HepG2 (cell line): ENCODE data around the gene GALNT9. TPM values are rescaled to one million over a fixed set of nuclear protein-coding genes. Genes with fewer than 3 reads are reported as not detected.

Experiments
- ATAC-seq: fragments of 200-7000 bp; cut with Tn5 transposase; 3 replicates; pipeline ENCODE4 v1.9.1; 2020; ENCODE audit warnings: mild to moderate bottlenecking, moderate library complexity
- BruUV-seq: library from RNA; stranded (reverse); fragments of 400-500 nt; replicated peaks from 2 replicates; lab custom pipeline; 2021; lab: Mats Ljungman, UMichigan
- CTCF ChIA-PET: fragments of 300-600 bp; formaldehyde crosslinking; extraction: SDS; loops from one replicate; lab custom pipeline; 2021; ENCODE audit warnings: low total read pairs, inconsistent platforms, low intra/inter-chr PET ratio; lab: Yijun Ruan, JAX
- POLR2A ChIA-PET: fragments of 350-600 bp; sonication (Branson Sonifier 250); formaldehyde crosslinking; loops from one replicate; lab custom pipeline; 2020; ENCODE audit warnings: antibody characterized with exemption, inconsistent platforms; lab: Yijun Ruan, JAX
- DNase-seq: peaks from one replicate; pipeline ENCODE4 v3.0.0-alpha.2; 2015; ENCODE audit warnings: low spot score
- FAIRE-seq: peaks from 3 replicates; lab custom pipeline; 2011; peaks lifted over from hg19 to GRCh38; lab: Jason Lieb, UNC
- H2AFZ ChIP-seq: one replicate; pipeline ENCODE4 v1.6.1; 2011; ENCODE audit warnings: low read length, inconsistent platforms
- H3K27ac ChIP-seq: fragments of 300-600 bp; 3 replicates; pipeline ENCODE4 v1.8.0; 2011; ENCODE audit warnings: mixed run types, mild to moderate bottlenecking, mixed read lengths, low read length, inconsistent platforms; ENCODE audit not compliant: insufficient read depth; ENCODE audit errors: extremely low read length
- H3K27me3 ChIP-seq, 2 experiments: fragments of 200-600 bp in 1 of 2; 2 replicates in 1 of 2; 3 replicates in 1 of 2; pipeline versions ENCODE4 v1.6.0 to v1.8.0; 2011; ENCODE audit warnings: low read length in 2 of 2, mild to moderate bottlenecking in 2 of 2, moderate library complexity in 2 of 2, inconsistent platforms in 1 of 2; ENCODE audit not compliant: insufficient read depth in 2 of 2, control insufficient read depth in 1 of 2
- H3K36me3 ChIP-seq, 2 experiments: fragments of 200-600 bp in 1 of 2; replicated peaks in 1 of 2; 2 replicates in 1 of 2; 3 replicates in 1 of 2; pipeline versions ENCODE4 v1.5.1 to v1.8.0; 2011; ENCODE audit warnings: low read length in 2 of 2, inconsistent platforms in 1 of 2; ENCODE audit not compliant: insufficient read depth in 2 of 2, control insufficient read depth in 1 of 2
- H3K4me1 ChIP-seq: 2 replicates; pipeline ENCODE4 v1.5.1; 2012; ENCODE audit warnings: low read length, inconsistent platforms; ENCODE audit not compliant: insufficient read depth
- H3K4me2 ChIP-seq: 2 replicates; pipeline ENCODE4 v1.6.0; 2011; ENCODE audit warnings: low read depth, low read length, inconsistent platforms
- H3K4me3 ChIP-seq, 3 experiments: fragments of 200-600 bp in 1 of 3; sonication (generic), shearing (Covaris generic) in 1 of 3; replicated peaks in 1 of 3; 2 replicates each; pipeline ENCODE4 v1.5.1; 2011 to 2016; ENCODE audit warnings: low read length in 3 of 3, inconsistent platforms in 2 of 3, low read depth in 2 of 3, mild to moderate bottlenecking in 2 of 3, control low read depth in 1 of 3, mixed read lengths in 1 of 3; ENCODE audit not compliant: insufficient read depth in 1 of 3
- H3K79me2 ChIP-seq: one replicate; pipeline ENCODE4 v1.6.1; 2011; ENCODE audit warnings: low read length, inconsistent platforms; ENCODE audit not compliant: insufficient read depth
- H3K9ac ChIP-seq: 2 replicates; pipeline ENCODE4 v1.6.0; 2011; ENCODE audit warnings: mild to moderate bottlenecking, low read depth, low read length, inconsistent platforms; ENCODE audit not compliant: insufficient read depth
- H3K9me3 ChIP-seq: 2 replicates; pipeline ENCODE4 v1.5.1; 2012; ENCODE audit warnings: mild to moderate bottlenecking, low read length
- H4K20me1 ChIP-seq: 2 replicates; pipeline ENCODE4 v1.6.0; 2011; ENCODE audit warnings: inconsistent platforms, mild to moderate bottlenecking, low read length, moderate library complexity; ENCODE audit not compliant: insufficient read depth
- ARNTL ChIP-seq: sonication (generic); formaldehyde crosslinking; IDR thresholded peaks from 2 replicates; pipeline ENCODE4 v1.4.0; 2020; ENCODE audit warnings: mild to moderate bottlenecking, missing genetic modification reagents
- CBX2 ChIP-seq, 2 experiments: fragments of 200-600 bp in 1 of 2; sonication (generic); formaldehyde crosslinking in 1 of 2; IDR thresholded peaks; 2 replicates each; pipeline versions ENCODE4 v1.7.0 to v1.8.1; 2018 to 2022; ENCODE audit warnings: low read depth in 2 of 2, low read length in 1 of 2, mild to moderate bottlenecking in 1 of 2, missing genetic modification reagents in 1 of 2
- DPF2 ChIP-seq: sonication (generic); formaldehyde crosslinking; IDR thresholded peaks from 2 replicates; pipeline ENCODE4 v1.4.0; 2020; ENCODE audit warnings: mild to moderate bottlenecking, low read depth, missing genetic modification reagents, borderline replicate concordance
- HNRNPLL ChIP-seq: fragments of 200-400 bp; formaldehyde crosslinking; IDR thresholded peaks from 2 replicates; pipeline ENCODE4 v1.6.1; 2017; ENCODE audit warnings: mild to moderate bottlenecking, low read depth, low read length; ENCODE audit not compliant: poor library complexity, severe bottlenecking
- MAX ChIP-seq: IDR thresholded peaks from 2 replicates; pipeline ENCODE4 v1.6.1; 2012; ENCODE audit warnings: inconsistent platforms
- MYNN ChIP-seq: sonication (generic); formaldehyde crosslinking; IDR thresholded peaks from 2 replicates; pipeline ENCODE4 v1.4.0; 2020; ENCODE audit warnings: mild to moderate bottlenecking, low read depth, missing genetic modification reagents
- NFYC ChIP-seq: IDR thresholded peaks from 2 replicates; pipeline ENCODE4 v1.6.1; 2016; ENCODE audit warnings: missing genetic modification reagents, missing compliant biosample characterization
- NPAS2 ChIP-seq: sonication (generic); formaldehyde crosslinking; IDR thresholded peaks from 2 replicates; pipeline ENCODE4 v1.8.0; 2022; ENCODE audit warnings: mild to moderate bottlenecking, missing genetic modification reagents, borderline replicate concordance
- PLRG1 ChIP-seq: fragments of 450-650 bp; conservative IDR thresholded peaks from 2 replicates; pipeline ENCODE4 v1.6.1; 2016
- REL ChIP-seq: sonication (generic); formaldehyde crosslinking; conservative IDR thresholded peaks from 2 replicates; pipeline ENCODE4 v1.8.0; 2022; ENCODE audit warnings: mild to moderate bottlenecking, missing genetic modification reagents, moderate library complexity
- SMARCC2 ChIP-seq: fragments of 450-650 bp; IDR thresholded peaks from 2 replicates; pipeline ENCODE4 v1.6.1; 2017; ENCODE audit warnings: antibody characterized with exemption, mild to moderate bottlenecking
- SRY ChIP-seq: sonication (generic); formaldehyde crosslinking; IDR thresholded peaks from 2 replicates; pipeline ENCODE4 v1.8.0; 2022; ENCODE audit warnings: mild to moderate bottlenecking, missing genetic modification reagents
- TBP ChIP-seq: sonication (generic); formaldehyde crosslinking; IDR thresholded peaks from 2 replicates; pipeline ENCODE4 v1.5.0; 2020; ENCODE audit warnings: missing genetic modification reagents
- TBX2 ChIP-seq: sonication (generic); formaldehyde crosslinking; IDR thresholded peaks from 2 replicates; pipeline ENCODE4 v1.5.0; 2020; ENCODE audit warnings: missing genetic modification reagents, mild to moderate bottlenecking, borderline replicate concordance
- ZBTB2 ChIP-seq: sonication (generic); formaldehyde crosslinking; IDR thresholded peaks from 2 replicates; pipeline ENCODE4 v1.8.0; 2022; ENCODE audit warnings: low read depth, missing genetic modification reagents
- ZNF274 ChIP-seq: sonication (generic); formaldehyde crosslinking; IDR thresholded peaks from 2 replicates; pipeline ENCODE4 v1.5.1; 2020; ENCODE audit warnings: mild to moderate bottlenecking, missing genetic modification reagents
- ZNF530 ChIP-seq: sonication (generic); formaldehyde crosslinking; IDR thresholded peaks from 2 replicates; pipeline ENCODE4 v1.5.0; 2020; ENCODE audit warnings: low read depth, mild to moderate bottlenecking, missing genetic modification reagents
- ZNF616 ChIP-seq: sonication (generic); formaldehyde crosslinking; IDR thresholded peaks from 2 replicates; pipeline ENCODE4 v1.5.0; 2020; ENCODE audit warnings: low read depth, mild to moderate bottlenecking, missing genetic modification reagents
- ZNF691 ChIP-seq: sonication (generic); formaldehyde crosslinking; IDR thresholded peaks from 2 replicates; pipeline ENCODE4 v1.4.0; 2020; ENCODE audit warnings: missing genetic modification reagents, low read depth, mild to moderate bottlenecking, borderline replicate concordance
- ZNF749 ChIP-seq: sonication (generic); formaldehyde crosslinking; IDR thresholded peaks from 2 replicates; pipeline ENCODE4 v1.8.0; 2022; ENCODE audit warnings: mild to moderate bottlenecking, missing genetic modification reagents, moderate library complexity, borderline replicate concordance
- ZNF766 ChIP-seq: sonication (generic); formaldehyde crosslinking; IDR thresholded peaks from 2 replicates; pipeline ENCODE4 v1.5.0; 2020; ENCODE audit warnings: missing genetic modification reagents, borderline replicate concordance
- ZNF841 ChIP-seq: sonication (generic); formaldehyde crosslinking; IDR thresholded peaks from 2 replicates; pipeline ENCODE4 v1.8.1; 2023; ENCODE audit warnings: missing genetic modification reagents, borderline replicate concordance
- ZSCAN12 ChIP-seq: sonication (generic); formaldehyde crosslinking; IDR thresholded peaks from 2 replicates; pipeline ENCODE4 v1.9.0; 2021; ENCODE audit warnings: mild to moderate bottlenecking, missing genetic modification reagents
- WGBS: methylation state at CpG from one replicate; pipeline ENCODE4 v1.1.6; 2017; ENCODE audit warnings: low lambda C conversion rate; 5-methylcytosine and 5-hydroxymethylcytosine counted together
- in situ Hi-C: cut with HindIII; loops from 2 replicates; pipeline ENCODE4 v1.10.0; 2017; ENCODE audit warnings: low pct_unique_long_range_greater_than_20kb; ENCODE audit not compliant: extremely low pct_ligation_motif_present
- intact Hi-C: fragments of 100-400 bp; cut with micrococcal nuclease; formaldehyde crosslinking; loops from one replicate; pipeline ENCODE4 v1.10.0; 2022; ENCODE audit not compliant: unreplicated experiment
- polyA plus RNA-seq, 8 experiments: library from polyadenylated mRNA; depleted of rRNA in 3 of 8; stranded (reverse) in 7 of 8; unstranded in 1 of 8; fragments of >200 nt; fragmentation: Illumina TruSeq in 4 of 8; extraction: Trizol in 4 of 8; gene quantifications; 2 replicates each; pipeline versions ENCODE4 v1.2.1 to v1.2.3, GENCODE V29; 2011 to 2016; ENCODE audit warnings: low read depth in 4 of 8, missing spikeins in 1 of 8, mixed read lengths in 1 of 8; ENCODE audit not compliant: insufficient read depth in 1 of 8
- total RNA-seq, 5 experiments: library from RNA; depleted of rRNA; stranded (reverse); fragments of >200 nt; fragmentation: Illumina TruSeq; extraction: Trizol; gene quantifications; 2 replicates each; pipeline ENCODE4 v1.2.3, GENCODE V29; 2016; ENCODE audit warnings: low read depth in 1 of 5

Gene GALNT9
- total and polyA plus RNA-seq, 2 of the 13 experiments (the other 11 are each of a cell fraction or from before 2014, with no cell fraction given): 0.04 TPM; not detected in 1

- no peak for TF ChIP-seq REL
- TF ChIP-seq SMARCC2: no peak
- TF ChIP-seq TBX2: no peak
- TF ChIP-seq SRY: no peak
Observed at GRCh38 chr12:132316497-132317232, 12.7 kb downstream of the GALNT9 start (continued).

GRCh38 chr12:132315951-132316350 lies 13.4 kb downstream of the GALNT9 start:
- DNase-seq: no peak
- Histone ChIP-seq H3K4me3 (no peak overlapping the region), H3K4me2 (no peak overlapping the region), H3K27ac (no peak overlapping the region), H3K4me1 (no peaks in the 10 kb centered on the region), H3K79me2 (no peaks in the 10 kb centered on the region), H3K27me3 (peaks cover 22 to 71% of the 10 kb centered on the region in 2 experiments; a peak in 4 of 5 replicates), H3K9ac (no peak overlapping the region), H2AFZ (no peak overlapping the region), H3K36me3 (no peaks in the 10 kb centered on the region), H4K20me1 (peaks cover 4% of the 10 kb centered on the region; the same call in 1 of the 2 replicates), H3K9me3 (peaks cover 10% of the 10 kb centered on the region; the same call in 1 of the 2 replicates)
- no TSS peak for BruUV-seq
- TF ChIP-seq ZNF766 (CRISPR knock-in tag) (no peak), ZNF530 (CRISPR knock-in tag) (no peak), ZBTB2 (no peak), CBX2 (IDR thresholded peaks at IDR 0.05; ENCODE audit: low read depth, low read length) (no peak), CBX2 (CRISPR knock-in tag; IDR thresholded peaks at IDR 0.05; ENCODE audit: low read depth) (no peak), ZNF616 (CRISPR knock-in tag) (no peak), ZNF749 (no peak), MYNN (CRISPR knock-in tag) (no peak), NFYC (CRISPR knock-in tag) (no peak), DPF2 (CRISPR knock-in tag) (no peak), ARNTL (no peak), TBP (CRISPR knock-in tag) (no peak), HNRNPLL (no peak), ZNF691 (no peak), MAX (no peak), ZSCAN12 (no peak), ZNF841 (CRISPR knock-in tag) (no peak), ZNF274 (CRISPR knock-in tag) (no peak), NPAS2 (CRISPR knock-in tag) (no peak), PLRG1 (no peak)
- WGBS: 27% methylated on average over 9 of the region's 20 CpGs
- intact Hi-C loops: no loop called here
- in situ Hi-C loops: no loop called here
- ATAC-seq: no peak
- ChIA-PET POLR2A (no interaction called here), CTCF (no interaction called here)
- no peak for FAIRE-seq
